ENCODE measurements around the gene EXT2.

EXT2 gene

DNA sequence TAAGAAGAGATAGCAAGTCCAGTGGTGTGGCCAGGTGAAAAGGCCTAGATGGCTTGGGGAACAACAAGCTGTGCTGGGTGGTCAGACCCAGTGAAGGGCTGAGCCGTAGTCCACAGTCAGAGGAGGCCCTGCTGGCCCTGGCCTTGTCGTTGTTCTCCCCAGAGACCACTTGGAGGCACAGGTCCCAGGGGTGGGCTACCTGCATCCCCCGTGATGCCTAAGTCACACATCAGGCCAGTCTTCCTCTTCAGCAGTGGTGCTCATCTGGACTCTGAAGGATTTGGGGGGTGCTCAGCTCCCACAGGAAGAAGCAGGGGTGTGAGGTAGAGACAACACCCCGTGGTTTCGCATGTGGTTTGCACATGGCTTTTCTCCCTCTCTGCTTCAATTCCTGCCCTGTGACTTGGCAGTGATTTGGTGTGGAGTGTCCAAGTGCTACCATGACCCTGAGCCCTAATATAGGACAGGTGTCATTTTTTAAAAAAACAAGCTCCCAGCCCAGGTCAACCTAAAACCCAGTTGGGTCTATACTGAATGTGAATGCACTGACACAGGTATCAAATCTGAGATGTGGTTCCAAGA lies 163.5 kb downstream of the EXT2 start:
- no peak for FAIRE-seq
- DNase-seq (ENCODE audit: extremely low spot score, insufficient read length, low read depth) = no peak

- no peak for FAIRE-seq
Observed at GRCh38 chr11:44260081-44260480, 164.6 kb downstream of the EXT2 start.

GRCh38 chr11:44261800-44262591 lies 166.5 kb downstream of the EXT2 start:
- DNase-seq (ENCODE audit: extremely low spot score, insufficient read length, low read depth) (no peak), FAIRE-seq (no peak)

More at GRCh38 chr11:44260081-44260480, 164.6 kb downstream of the EXT2 start:
- DNase-seq (ENCODE audit: extremely low spot score, insufficient read length, low read depth) = no peak

- FAIRE-seq (no peak), DNase-seq (ENCODE audit: extremely low spot score, insufficient read length, low read depth) (no peak)
Observed at GRCh38 chr11:44263738-44264437, 168.4 kb downstream of the EXT2 start.

GRCh38 chr11:44264438-44264749 lies 168.9 kb downstream of the EXT2 start:
- FAIRE-seq (no peak), DNase-seq (ENCODE audit: extremely low spot score, insufficient read length, low read depth) (no peak)

DNA sequence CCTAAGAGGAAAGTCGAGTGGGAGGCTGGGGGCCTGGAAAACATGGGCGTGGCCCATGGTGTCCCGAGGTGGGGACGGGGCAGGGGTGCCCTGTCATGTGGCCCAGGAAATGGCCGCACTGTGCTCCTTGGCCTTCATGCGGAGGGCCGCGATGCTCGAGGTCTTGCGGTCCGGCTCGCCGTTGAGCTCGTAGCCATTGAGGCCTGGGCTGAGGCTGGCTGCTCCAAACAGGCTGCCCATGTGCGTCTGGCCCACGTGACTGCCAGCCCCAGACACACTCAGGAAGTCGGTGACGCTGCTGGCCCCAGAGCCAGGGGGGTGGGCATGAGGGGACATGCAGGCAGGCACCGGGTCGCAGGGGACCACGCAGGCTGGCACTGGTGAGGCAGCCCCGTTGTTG lies 169.3 kb downstream of the EXT2 start:
- DNase-seq (ENCODE audit: extremely low spot score, insufficient read length, low read depth) (no peak), FAIRE-seq (no peak)

DNA sequence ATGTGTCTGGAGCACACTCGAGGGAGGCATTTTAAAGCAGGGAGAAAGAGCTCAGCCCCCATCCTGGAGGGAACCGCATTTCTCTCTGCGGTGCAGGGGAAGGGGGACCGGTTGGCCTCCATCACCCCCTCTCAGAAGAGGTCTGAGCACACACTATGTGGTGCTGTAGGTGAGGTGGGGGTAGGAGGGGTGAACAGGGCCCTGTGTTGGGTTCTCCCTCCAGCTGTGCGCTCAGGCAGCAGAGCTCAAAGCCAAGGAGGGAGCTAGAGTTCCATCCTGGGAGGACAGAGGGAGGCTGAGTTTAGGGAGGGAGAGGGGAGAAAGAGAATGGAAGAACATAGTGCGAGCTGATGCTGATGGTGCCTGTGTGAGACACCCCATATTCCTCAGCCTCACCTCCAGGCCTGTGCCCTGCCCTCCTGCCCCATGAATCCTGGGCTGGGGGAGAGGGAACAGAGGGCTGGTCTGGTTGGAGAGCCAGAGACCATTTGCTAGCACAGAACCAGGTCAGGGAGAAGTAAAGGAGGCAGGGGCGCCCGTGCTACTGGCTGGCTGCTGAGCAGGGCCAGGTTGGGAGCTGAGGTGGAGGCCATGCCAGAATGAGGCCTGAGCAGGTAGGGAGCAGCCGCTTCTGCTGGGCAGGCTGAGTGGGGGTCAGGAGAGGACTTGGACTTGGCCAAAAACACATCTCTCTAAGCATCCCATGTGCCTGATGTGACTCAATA lies 170.7 kb downstream of the EXT2 start:
- no peak for FAIRE-seq

GRCh38 chr11:44267006-44267749 lies 171.7 kb downstream of the EXT2 start:
- FAIRE-seq (no peak), DNase-seq (ENCODE audit: extremely low spot score, insufficient read length, low read depth) (no peak)

More for the DNA sequence above, 170.7 kb downstream of the EXT2 start:
- no peak for DNase-seq (ENCODE audit: extremely low spot score, insufficient read length, low read depth)

DNA sequence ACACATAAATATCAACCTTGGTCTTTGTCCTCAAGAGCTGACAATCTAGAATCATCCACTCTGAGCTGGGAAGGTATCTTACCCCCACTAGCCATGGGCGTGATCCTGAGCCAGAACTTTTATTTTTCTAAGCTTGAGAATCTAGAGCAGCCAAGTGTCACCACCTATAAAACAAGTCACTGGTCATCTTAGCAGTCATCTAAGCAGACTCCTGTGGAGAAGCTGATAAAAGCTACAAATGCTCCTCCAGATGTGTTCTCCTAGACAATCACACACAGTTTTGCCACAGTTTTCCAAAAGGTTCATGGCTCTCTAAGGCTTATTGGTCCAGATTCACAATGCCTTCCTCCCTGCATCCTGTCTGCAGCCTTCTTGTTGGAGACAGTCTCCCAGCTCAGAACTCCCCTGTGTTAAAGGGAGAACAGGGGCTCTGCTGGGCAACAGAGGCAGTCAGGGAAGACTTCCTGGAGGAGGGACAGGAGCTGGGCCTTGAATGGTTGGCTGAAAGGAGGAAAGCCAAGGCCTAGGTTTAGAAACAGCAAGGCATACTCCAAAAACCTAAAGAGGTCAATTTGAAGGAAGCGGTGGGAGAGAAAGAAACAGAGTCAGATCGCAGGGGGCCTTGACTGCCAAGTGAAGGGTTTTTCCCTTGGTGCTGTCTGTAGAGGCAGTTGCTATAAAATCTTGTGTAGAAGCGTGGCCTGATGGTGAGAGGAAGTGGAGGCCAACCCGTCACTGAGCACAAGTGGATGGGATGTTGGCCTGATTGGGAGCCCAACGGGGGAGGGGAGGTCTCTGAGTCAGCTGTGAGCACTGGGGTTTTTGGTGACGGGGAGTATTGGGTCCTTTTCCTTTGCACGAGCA lies 172.5 kb downstream of the EXT2 start:
- FAIRE-seq (no peak), DNase-seq (ENCODE audit: extremely low spot score, insufficient read length, low read depth) (no peak)

DNA sequence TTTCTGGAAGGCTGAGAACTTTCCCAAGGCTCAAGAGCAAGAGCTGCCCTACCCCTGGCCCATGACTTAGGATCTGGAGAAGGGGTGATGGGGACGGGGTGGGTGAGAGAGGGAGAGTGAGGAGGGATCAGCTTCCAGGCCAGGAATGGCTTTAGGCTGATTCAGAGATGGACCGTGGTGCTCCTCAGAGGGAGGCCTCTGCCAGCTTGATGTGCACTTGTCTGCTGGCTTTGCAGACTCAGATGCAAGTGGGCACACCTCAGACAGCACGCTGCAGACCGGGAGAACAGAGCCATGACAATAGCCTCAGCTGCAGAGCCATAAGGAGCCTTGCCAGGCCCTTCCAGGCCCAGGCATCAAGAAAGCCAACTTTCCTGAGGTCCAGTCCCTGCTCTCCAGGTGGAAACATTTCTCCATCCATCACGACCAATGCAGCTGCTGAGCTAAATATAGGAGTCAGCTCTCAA lies 173.2 kb downstream of the EXT2 start:
- DNase-seq (ENCODE audit: extremely low spot score, insufficient read length, low read depth) (no peak), FAIRE-seq (no peak)

DNA sequence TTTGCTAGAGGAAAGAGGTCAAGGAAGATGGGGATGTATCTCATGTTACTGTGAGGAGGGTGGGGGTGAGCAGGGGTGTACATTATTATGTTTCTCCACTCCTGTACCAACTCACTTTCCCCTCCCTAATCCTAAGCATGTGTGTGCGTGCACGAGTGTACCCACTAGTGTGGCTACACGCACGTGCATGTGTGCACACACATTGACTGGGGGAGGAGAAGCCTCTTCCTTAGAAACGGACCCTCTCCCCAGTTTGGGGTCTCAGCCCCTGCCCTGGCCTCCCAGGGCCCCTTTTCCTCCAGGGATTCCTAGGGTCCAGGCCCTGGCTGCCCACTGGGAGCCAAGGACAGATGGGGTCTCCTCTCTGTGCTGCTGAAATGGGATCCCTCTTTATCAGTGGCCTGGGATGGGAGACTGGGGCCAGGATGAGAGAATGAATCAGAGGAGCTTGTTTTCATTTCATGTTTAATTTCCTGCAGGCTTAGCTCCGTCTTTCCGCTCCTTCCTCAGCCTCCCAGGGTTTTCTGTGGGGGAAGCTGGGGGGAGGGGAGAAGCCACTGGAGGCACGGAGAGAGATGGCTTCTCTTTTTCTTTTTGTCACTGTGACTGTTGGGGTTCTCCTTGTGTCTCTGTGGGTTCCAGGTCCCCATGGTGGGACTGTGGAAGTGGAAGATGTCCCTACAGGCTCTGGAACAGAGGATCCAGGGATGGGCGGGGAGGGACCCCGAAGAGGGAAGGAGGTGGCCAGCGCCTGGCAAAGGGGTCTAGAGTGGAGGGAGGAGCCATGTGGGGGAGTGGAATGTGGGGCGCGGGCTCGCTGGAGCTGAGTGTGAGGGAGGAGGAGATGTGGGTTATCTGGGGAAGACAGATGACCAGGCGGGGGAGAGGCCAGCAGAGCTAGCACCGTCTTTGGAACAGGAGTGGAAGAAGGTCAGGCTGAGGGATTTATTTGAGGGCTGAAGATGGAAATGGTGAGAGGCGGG lies 174.2 kb downstream of the EXT2 start:
- no peak for FAIRE-seq
- DNase-seq (ENCODE audit: extremely low spot score, insufficient read length, low read depth) = no peak

GRCh38 chr11:44270403-44271273 lies 175.2 kb downstream of the EXT2 start:
- DNase-seq (ENCODE audit: extremely low spot score, insufficient read length, low read depth) (no peak), FAIRE-seq (no peak)

GRCh38 chr11:44271286-44271685 lies 175.8 kb downstream of the EXT2 start:
- no peak for FAIRE-seq
- no peak for DNase-seq (ENCODE audit: extremely low spot score, insufficient read length, low read depth)

DNA sequence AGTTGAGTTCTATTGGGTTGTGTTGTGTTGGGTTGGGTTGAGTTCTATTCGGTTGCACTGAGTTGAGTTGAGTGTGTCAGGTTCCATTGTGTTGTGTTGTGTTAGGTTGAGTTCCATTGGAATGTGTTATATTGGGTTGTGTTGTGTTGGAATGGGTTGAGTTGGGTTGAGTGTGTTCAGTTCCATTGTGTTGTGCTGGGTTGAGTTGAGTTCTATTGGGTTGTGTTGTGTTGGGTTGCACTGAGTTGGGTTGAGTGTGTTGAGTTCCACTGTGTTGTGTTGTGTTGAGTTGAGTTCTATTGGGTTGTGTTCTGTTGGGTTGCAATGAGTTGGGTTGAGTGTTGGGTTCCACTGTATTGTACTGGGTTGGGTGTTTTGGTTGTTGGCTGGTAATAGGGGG lies 178.9 kb downstream of the EXT2 start:
- no peak for FAIRE-seq
- no peak for DNase-seq (ENCODE audit: extremely low spot score, insufficient read length, low read depth)

GRCh38 chr11:44275241-44275640 lies 179.8 kb downstream of the EXT2 start:
- DNase-seq (ENCODE audit: extremely low spot score, insufficient read length, low read depth) (no peak), FAIRE-seq (no peak)

GRCh38 chr11:44275961-44276550 lies 180.6 kb downstream of the EXT2 start:
- FAIRE-seq (no peak), DNase-seq (ENCODE audit: extremely low spot score, insufficient read length, low read depth) (no peak)

All from GM18507 (cell line).